H1 (cell line): ENCODE data around the gene TBC1D22A. TPM values are rescaled to one million over a fixed set of nuclear protein-coding genes. Genes with fewer than 3 reads are reported as not detected.

Source experiments
- ASH2L ChIP-seq: fragments of 200-600, 300-600 bp; sonication (generic); IDR thresholded peaks from one replicate; pipeline ENCODE4 v1.7.1; 2017; ENCODE audit warnings: low read length
- BCL11A ChIP-seq, 2 experiments: IDR thresholded peaks; one replicate each; pipeline ENCODE4 v1.6.1; 2011; ENCODE audit warnings: low read depth in 2 of 2, low read length in 2 of 2, mild to moderate bottlenecking in 2 of 2
- BRCA1 ChIP-seq: IDR thresholded peaks from 2 replicates; pipeline ENCODE4 v1.6.1; 2012; ENCODE audit warnings: low read depth, low read length, improper control_type of control experiment
- KDM5A ChIP-seq: fragments of 200-600 bp; IDR thresholded peaks from 2 replicates; pipeline ENCODE4 v1.7.1; 2012; ENCODE audit warnings: mild to moderate bottlenecking, low read length, inconsistent platforms, mixed read lengths
- SIRT6 ChIP-seq: IDR thresholded peaks from one replicate; pipeline ENCODE4 v1.7.1; 2012; ENCODE audit warnings: low read length, inconsistent platforms
- TEAD4 ChIP-seq: IDR thresholded peaks from 2 replicates; pipeline ENCODE4 v1.6.1; 2012; ENCODE audit warnings: low read depth, low read length, inconsistent platforms, mixed read lengths
- polyA plus RNA-seq, 7 experiments: library from polyadenylated mRNA; depleted of rRNA in 3 of 7; stranded (reverse) in 5 of 7; unstranded in 2 of 7; fragments of >200 nt in 5 of 7; fragments of 200-250 nt in 2 of 7; gene quantifications; 1 replicate in 5 of 7; 2 replicates in 1 of 7; 4 replicates in 1 of 7; pipeline versions ENCODE4 v1.2.1 to v1.2.3, GENCODE V29; 2011 to 2013; ENCODE audit warnings: missing spikeins in 2 of 7, mixed read lengths in 2 of 7
- total RNA-seq: library from RNA; stranded (reverse); fragmentation: NEBNext Ultra II Directional; extraction: Animal tissue kit (Norgen Biotek cat#: 25700); gene quantifications from 2 replicates; pipeline ENCODE4 v1.2.1, GENCODE V29; 2021
- TF ChIP-seq, protein P1 (sequence below): fragments of 300-600 bp; sonication (generic); IDR thresholded peaks from 2 replicates; pipeline ENCODE4 v1.7.1; 2012; ENCODE audit warnings: low read length, moderate library complexity, mild to moderate bottlenecking, inconsistent platforms; ENCODE audit not compliant: insufficient replicate concordance

TBC1D22A gene
- total and polyA plus RNA-seq, 2 of the 8 experiments (the other 6 are each of a cell fraction or from before 2014, with no cell fraction given): 11.9 to 18.4 TPM

DNA sequence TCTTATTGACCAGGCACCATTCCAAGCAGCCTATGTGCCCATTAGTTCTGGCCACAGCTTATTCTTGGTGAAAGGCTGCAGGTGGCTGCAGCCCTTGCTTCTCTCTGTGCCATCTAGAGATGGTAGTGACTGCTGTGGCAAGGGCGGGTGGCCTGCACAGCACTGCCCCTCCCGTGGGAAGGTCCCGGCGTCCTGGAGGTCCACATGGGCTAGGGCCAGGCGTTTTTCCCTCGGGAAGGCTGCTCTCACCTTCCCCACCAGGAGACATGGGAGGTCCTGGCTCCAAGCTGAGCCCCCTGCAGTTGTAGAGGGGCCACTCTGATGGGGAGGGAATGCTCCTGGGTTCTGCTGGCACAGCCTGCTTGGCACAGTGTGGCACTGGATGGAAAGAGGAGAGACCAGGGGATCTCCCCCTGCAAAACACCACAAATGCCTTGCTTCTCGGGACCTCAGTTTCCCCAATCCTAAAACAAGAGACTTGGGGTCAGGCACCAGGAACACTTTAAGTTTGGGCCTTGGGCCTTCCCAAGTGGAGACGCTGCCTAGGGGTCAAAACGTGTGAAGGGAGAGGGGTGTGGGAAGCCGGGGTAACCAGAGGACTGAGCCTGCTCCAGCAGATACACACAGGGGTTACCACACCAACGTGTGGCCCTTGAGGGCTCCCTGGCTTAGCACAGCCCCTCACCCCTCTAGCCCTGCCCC is 10.0 kb upstream of the TBC1D22A start (continued):
- TF ChIP-seq, protein P1, sequence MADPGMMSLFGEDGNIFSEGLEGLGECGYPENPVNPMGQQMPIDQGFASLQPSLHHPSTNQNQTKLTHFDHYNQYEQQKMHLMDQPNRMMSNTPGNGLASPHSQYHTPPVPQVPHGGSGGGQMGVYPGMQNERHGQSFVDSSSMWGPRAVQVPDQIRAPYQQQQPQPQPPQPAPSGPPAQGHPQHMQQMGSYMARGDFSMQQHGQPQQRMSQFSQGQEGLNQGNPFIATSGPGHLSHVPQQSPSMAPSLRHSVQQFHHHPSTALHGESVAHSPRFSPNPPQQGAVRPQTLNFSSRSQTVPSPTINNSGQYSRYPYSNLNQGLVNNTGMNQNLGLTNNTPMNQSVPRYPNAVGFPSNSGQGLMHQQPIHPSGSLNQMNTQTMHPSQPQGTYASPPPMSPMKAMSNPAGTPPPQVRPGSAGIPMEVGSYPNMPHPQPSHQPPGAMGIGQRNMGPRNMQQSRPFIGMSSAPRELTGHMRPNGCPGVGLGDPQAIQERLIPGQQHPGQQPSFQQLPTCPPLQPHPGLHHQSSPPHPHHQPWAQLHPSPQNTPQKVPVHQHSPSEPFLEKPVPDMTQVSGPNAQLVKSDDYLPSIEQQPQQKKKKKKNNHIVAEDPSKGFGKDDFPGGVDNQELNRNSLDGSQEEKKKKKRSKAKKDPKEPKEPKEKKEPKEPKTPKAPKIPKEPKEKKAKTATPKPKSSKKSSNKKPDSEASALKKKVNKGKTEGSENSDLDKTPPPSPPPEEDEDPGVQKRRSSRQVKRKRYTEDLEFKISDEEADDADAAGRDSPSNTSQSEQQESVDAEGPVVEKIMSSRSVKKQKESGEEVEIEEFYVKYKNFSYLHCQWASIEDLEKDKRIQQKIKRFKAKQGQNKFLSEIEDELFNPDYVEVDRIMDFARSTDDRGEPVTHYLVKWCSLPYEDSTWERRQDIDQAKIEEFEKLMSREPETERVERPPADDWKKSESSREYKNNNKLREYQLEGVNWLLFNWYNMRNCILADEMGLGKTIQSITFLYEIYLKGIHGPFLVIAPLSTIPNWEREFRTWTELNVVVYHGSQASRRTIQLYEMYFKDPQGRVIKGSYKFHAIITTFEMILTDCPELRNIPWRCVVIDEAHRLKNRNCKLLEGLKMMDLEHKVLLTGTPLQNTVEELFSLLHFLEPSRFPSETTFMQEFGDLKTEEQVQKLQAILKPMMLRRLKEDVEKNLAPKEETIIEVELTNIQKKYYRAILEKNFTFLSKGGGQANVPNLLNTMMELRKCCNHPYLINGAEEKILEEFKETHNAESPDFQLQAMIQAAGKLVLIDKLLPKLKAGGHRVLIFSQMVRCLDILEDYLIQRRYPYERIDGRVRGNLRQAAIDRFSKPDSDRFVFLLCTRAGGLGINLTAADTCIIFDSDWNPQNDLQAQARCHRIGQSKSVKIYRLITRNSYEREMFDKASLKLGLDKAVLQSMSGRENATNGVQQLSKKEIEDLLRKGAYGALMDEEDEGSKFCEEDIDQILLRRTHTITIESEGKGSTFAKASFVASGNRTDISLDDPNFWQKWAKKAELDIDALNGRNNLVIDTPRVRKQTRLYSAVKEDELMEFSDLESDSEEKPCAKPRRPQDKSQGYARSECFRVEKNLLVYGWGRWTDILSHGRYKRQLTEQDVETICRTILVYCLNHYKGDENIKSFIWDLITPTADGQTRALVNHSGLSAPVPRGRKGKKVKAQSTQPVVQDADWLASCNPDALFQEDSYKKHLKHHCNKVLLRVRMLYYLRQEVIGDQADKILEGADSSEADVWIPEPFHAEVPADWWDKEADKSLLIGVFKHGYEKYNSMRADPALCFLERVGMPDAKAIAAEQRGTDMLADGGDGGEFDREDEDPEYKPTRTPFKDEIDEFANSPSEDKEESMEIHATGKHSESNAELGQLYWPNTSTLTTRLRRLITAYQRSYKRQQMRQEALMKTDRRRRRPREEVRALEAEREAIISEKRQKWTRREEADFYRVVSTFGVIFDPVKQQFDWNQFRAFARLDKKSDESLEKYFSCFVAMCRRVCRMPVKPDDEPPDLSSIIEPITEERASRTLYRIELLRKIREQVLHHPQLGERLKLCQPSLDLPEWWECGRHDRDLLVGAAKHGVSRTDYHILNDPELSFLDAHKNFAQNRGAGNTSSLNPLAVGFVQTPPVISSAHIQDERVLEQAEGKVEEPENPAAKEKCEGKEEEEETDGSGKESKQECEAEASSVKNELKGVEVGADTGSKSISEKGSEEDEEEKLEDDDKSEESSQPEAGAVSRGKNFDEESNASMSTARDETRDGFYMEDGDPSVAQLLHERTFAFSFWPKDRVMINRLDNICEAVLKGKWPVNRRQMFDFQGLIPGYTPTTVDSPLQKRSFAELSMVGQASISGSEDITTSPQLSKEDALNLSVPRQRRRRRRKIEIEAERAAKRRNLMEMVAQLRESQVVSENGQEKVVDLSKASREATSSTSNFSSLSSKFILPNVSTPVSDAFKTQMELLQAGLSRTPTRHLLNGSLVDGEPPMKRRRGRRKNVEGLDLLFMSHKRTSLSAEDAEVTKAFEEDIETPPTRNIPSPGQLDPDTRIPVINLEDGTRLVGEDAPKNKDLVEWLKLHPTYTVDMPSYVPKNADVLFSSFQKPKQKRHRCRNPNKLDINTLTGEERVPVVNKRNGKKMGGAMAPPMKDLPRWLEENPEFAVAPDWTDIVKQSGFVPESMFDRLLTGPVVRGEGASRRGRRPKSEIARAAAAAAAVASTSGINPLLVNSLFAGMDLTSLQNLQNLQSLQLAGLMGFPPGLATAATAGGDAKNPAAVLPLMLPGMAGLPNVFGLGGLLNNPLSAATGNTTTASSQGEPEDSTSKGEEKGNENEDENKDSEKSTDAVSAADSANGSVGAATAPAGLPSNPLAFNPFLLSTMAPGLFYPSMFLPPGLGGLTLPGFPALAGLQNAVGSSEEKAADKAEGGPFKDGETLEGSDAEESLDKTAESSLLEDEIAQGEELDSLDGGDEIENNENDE: no peak
- TF ChIP-seq ASH2L (no peak), BRCA1 (no peak), KDM5A (no peak), TEAD4 (no peak), BCL11A (IDR thresholded peaks at IDR 0.05; ENCODE audit: low read depth in 2 of 2, low read length in 2 of 2) (no peak), SIRT6 (no peak)
